Stimulated activated CD4-positive, alpha-beta T cell treated with anti-CD3 and anti-CD28 coated beads, Interleukin-15, amount 100 ng/mL, for 48 hours (primary cell): ENCODE measurements around the gene GSG1L.
"Not testable (repeated sequence)": the region's sequence is repeated elsewhere in the genome, so short reads cannot be mapped to it uniquely, and the experiment has no call there.

Experiments used
- DNase-seq, 2 donors: peaks; one replicate each; pipeline ENCODE4 v3.0.0-alpha.2; 2020; ENCODE audit warnings: low read depth in 2 of 2

Gene GSG1L

GRCh38 chr16:27980919-27981700, 82.4 kb downstream of the GSG1L start:
- no peak for DNase-seq

DNA sequence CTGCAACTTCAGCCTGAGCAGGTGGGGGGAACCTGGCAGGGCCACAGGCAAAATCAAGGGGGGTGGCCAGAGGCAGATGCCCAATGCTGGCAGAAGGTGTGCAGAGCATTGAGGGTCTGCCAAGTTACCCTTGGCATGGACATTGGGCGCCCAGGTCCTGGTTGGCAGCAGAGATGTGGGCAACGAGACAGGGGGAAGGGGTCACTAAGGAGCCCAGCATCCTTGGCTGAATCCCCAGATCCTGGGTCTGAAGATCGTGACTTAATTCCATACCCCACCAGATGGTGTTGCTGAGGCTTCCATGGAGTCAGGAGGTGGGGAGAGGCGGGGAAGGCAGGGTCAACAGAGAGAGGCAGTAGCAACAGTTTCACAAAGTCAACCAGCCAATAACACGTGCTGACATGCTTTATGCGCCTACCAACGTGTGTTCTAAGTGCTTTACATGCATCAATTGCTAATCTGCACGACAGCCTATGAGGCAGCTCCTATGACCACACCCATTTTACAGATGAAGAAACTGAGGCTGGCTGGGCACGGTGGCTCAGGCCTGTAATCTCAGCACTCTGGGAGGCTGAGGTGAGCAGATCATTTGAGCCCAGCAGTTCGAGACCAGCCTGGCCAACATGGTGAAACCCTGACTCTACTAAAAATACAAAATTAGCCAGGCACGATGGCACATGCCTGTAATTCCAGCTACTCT, 83.3 kb downstream of the GSG1L start:
- DNase-seq, result no peak

DNA sequence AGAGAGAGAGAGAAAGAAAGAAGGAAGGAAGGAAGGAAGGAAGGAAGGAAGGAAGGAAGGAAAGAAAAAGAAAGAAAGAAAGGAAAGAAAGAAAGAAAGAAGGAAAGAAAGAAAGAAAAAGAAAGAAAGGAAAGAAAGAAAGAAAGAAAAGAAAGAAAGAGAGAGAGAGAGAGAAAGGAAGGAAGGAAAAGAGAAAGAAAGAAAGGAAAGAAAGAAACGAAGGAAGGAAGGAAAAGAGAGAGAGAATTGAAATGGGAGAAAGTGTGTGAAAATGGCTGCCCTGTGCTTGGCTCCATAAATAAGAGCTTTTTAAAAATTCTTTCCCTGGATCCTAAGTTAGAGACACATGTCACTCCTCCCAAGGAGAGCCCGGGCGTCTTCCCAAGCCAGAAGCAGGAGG, 83.8 kb downstream of the GSG1L start:
- not testable (repeated sequence) for DNase-seq

DNA sequence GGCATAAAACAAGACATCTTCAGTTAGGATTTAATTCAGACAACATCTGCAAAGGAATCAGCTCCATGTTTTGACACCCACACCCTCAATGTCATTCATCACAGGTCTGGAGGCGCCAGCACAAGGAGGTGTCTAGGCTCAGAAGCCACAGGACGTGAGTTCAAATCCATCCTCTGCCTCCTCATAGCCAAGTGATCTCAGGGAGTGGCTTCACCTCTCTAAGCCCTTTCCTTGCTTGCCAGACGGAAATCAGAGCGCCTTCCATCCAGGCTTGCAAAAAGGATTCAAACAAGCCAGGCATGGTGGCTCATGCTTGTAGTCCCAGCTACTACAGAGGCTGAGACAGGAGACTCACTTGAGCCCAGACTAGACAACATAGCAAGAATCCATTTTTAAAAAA, 84.6 kb downstream of the GSG1L start:
- DNase-seq, result no peak

GRCh38 chr16:27977966-27978365, 85.5 kb downstream of the GSG1L start:
- no peak for DNase-seq

DNA sequence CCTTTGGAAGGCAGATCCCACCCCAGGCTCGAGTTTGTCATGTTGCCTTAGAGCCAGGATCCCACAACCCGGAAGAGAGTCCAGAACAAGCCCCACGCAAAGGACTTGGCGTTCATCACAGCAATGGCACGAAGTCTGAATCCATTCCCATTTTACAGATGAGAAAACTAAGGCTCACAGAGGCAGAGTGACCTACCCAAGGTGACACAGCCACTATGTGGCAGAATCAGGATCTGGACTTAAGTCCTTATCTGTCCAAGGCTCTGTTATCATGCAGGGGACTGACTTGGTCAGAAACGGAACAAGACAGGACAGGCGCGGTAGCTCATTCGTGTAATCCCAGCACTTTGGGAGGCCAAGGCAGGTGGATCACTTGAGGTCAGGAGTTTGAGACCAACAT, 86.5 kb downstream of the GSG1L start:
- no peak for DNase-seq

- DNase-seq, result no peak
These were observed 88.5 kb downstream of the GSG1L start for GRCh38 chr16:27974896-27975540.

DNA sequence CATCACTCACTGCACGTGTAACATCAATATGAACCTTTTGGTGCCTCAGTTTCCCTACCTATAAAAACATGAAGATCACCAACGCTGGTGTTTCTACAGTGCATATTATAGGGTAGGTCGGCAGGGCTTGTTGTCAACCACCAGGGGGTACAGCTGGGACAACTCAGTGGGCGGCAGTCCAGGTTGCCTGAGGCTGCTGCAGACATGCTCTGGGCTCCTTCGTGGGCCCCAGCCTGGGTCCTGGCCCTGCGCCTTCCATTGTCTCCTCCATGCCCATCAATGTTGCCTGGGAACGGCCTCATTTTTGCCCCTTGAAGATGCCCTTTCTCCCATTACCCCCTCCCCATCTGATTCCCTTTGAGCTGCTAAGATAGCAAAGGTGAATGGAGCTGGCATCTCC, 89.8 kb downstream of the GSG1L start:
- no peak for DNase-seq

DNA sequence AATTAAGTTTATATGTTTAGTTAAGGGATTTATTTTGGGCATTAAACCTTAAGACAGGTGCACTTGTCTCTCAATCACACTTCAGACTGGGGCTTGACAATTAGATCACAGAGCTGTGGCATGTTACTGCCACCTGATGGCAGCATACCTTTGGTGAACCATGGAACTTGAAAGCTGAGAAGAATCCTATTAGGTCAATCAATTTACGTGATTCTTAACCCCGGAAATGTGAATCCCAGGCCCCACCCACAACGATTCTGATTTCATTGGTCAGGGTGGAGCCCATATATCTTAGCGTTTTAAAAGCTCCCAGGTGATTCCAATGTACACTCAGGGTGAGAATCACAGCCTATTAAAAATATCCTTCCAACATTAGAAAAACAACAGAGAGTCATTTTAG, 91.0 kb downstream of the GSG1L start:
- DNase-seq, result peak; percentile 7 to 24

- no peak for DNase-seq
These were observed 93.9 kb downstream of the GSG1L start for GRCh38 chr16:27969574-27969973.

GRCh38 chr16:27967169-27967568, 96.3 kb downstream of the GSG1L start:
- no peak for DNase-seq

DNA sequence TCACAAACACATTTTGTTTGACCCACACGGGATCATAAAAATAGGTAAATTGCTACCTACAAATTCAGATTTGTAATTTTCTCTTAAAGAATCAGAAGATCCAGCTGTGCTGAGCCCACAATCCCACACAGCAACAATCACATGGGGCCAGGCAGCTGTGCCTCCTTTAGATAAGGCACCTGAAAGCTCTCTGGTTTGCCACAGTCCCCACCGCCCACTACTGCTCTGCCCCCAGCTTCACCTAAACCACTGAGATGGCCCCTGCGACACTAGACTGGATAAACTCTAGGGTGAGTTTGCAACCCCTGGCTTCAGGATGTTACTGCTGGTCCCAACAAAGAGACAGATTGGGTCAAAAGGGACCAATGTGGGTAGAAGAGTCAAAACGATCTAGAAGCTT, 96.8 kb downstream of the GSG1L start:
- DNase-seq, result no peak

- no peak for DNase-seq
These were observed 97.7 kb downstream of the GSG1L start for GRCh38 chr16:27965801-27966200.

DNA sequence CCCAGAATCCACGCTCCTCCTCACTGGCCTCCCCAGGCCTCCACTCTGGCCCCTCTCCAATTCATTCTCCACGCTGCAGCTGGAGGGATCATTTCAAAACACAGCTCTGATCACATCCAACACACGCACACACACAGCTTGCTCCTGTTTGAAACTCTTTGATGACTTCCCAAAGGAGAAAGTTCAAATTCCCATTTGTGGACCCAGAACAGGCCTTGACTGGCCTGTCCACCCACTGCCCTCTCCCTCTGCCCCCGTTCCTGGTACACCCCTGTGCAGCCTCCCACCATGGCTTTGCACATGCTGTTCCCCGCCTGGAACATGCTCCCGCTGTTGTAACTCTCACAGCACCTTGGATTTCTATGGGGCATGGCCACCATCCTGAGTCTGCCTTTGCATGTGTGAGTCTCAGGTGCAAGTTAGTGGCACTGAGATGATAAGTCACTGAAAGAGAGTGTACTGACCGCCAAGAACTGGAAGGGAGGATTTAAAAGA, 100.0 kb downstream of the GSG1L start:
- DNase-seq, result no peak

GRCh38 chr16:27962197-27962596, 101.3 kb downstream of the GSG1L start:
- no peak for DNase-seq

- DNase-seq, result no peak
These were observed 102.3 kb downstream of the GSG1L start for GRCh38 chr16:27961296-27961620.

DNA sequence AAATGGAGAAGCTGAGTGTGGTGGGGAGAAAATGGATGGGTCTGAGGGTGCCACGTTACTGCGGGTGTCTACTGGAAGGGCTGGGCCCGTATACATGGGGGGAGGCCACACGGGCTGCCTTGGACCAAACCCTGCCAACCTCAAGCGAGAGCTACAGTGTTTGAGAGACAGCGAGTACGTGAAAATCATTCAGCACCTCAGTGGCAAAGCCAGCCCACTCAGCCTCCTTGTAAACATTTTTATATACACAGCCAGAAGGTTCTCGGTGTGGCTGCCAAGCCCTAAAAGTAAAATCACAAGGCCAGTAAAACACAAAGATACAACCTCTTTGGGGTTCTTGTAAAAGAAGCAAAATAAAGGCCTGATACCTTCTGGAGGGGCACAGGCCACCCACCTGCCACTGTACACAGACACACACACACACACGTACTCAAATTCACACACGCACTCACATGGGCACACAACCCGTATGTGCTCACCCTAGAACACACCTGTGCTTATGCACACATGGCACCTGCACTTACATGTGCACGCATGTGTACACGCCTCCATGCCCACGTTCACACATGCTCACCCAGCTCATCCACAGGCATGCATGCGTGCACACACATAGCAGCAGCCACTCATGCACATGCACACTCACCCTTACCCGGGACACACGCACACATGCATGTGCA, 102.8 kb downstream of the GSG1L start:
- no peak for DNase-seq

DNA sequence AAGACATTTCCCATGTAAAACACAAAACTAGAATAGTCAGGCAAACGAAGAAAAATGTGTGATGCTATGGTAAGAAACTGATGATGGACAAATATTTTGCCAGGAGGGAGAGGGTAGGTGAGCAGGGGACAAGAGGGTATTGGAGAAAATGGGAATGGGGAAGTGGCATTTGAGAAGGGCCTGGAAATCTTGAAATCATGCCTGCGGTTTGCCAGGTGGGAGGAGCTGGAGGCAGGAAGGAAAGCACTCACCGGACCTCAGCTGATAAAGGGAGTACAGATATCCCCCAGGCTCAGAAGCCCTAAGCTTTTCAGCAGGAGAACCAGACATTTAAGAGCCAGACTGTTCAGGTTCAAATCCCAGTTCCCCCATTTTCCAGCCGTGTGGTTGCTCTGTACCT, 103.6 kb downstream of the GSG1L start:
- DNase-seq, result no peak

DNA sequence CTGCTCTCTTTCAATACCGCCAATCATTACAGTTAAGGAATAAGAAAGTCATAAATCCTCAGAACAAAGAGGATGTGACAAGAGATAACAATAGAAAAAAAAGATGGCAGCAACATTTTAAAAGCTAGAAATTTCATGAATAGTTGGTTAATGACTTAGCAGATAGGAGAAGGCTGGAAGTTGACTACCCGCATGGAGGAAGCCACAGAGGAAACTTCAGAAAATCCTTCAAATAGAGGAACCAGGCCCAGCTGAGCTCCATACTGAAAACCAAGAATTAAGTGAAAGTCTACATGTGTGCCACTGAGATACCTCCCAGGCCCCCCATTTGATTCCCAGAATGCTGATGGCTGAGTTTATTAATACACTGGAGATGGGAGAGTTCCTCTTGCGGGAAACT, 109.3 kb downstream of the GSG1L start:
- no peak for DNase-seq

DNA sequence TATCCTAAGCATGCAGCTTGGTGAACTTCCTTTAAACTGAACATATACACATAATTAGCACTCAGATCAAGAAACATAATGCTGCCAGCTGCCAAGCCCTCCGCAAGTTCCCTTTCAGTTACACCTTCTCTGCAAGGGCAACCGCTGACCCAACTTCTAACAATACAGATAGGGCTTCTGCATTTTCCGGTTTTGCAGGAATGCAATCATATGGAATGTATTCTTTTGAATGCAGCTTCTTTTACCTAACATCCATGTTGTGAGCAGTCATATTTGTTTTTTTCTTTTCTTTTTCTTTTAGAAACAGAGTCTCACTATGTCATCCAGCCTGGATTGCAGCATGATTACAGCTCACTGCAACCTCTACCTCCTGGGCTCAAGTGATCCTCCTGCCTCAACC, 110.7 kb downstream of the GSG1L start:
- DNase-seq, result no peak

GRCh38 chr16:27951489-27952120, 111.9 kb downstream of the GSG1L start:
- DNase-seq, result no peak
